ENCODE results near the gene SYNCRIP. TPM values are rescaled to one million over a fixed set of nuclear protein-coding genes. Genes with fewer than 3 reads are reported as not detected.
A peak's percentile ranks its signal among the peaks of the same experiment; 100 is the strongest.

SYNCRIP gene
- total RNA-seq, 1 donor from 2014 or later = 127 TPM

- Mint-ChIP-seq H3K27me3 (no peaks in the 10 kb centered on the region), H3K36me3 (ENCODE audit: insufficient read depth) (no peaks in the 10 kb centered on the region), H3K9me3 (ENCODE audit: low read depth) (no peaks in the 10 kb centered on the region), H3K4me3 (ENCODE audit: low read depth) (no peak overlapping the region), H3K27ac (no peak overlapping the region), H3K4me1 (ENCODE audit: low read depth) (no peaks in the 10 kb centered on the region)
- no peak for DNase-seq (ENCODE audit: low spot score, unreplicated experiment)
- TF ChIP-seq CTCF (IDR thresholded peaks at IDR 0.05; ENCODE audit: unreplicated experiment) = no peak
Measured at GRCh38 chr6:85602100-85602499, 40.6 kb downstream of the SYNCRIP start.

GRCh38 chr6:85600713-85601313 is 41.9 kb downstream of the SYNCRIP start:
- TF ChIP-seq CTCF (IDR thresholded peaks at IDR 0.05; ENCODE audit: unreplicated experiment) = no peak
- Mint-ChIP-seq H3K9me3 (ENCODE audit: low read depth) (no peaks in the 10 kb centered on the region), H3K27ac (peak overlapping the region; percentile 45), H3K27me3 (no peaks in the 10 kb centered on the region), H3K4me3 (ENCODE audit: low read depth) (no peak overlapping the region), H3K36me3 (ENCODE audit: insufficient read depth) (no peaks in the 10 kb centered on the region), H3K4me1 (ENCODE audit: low read depth) (no peaks in the 10 kb centered on the region)
- DNase-seq (ENCODE audit: low spot score, unreplicated experiment) = no peak

- DNase-seq (ENCODE audit: low spot score, unreplicated experiment) = no peak
- Mint-ChIP-seq H3K36me3 (ENCODE audit: insufficient read depth) (peaks cover 16% of the 10 kb centered on the region), H3K27ac (peak overlapping the region; percentile 99), H3K4me3 (ENCODE audit: low read depth) (peak overlapping the region; percentile 91), H3K27me3 (no peaks in the 10 kb centered on the region), H3K4me1 (ENCODE audit: low read depth) (peaks cover 11% of the 10 kb centered on the region), H3K9me3 (ENCODE audit: low read depth) (peaks cover 5% of the 10 kb centered on the region)
- TF ChIP-seq CTCF (IDR thresholded peaks at IDR 0.05; ENCODE audit: unreplicated experiment) = no peak
Measured at GRCh38 chr6:85594197-85594930, 48.3 kb downstream of the SYNCRIP start.

GRCh38 chr6:85593438-85594196 is 49.1 kb downstream of the SYNCRIP start, which contains the start of gene SNX14:
Gene SNX14 (minus strand): TSS chr6:85593858. CDS start chr6:85593718, 140 bp downstream.
- H3K4me3 Mint-ChIP-seq (ENCODE audit: low read depth) = peak within 1 kb of the TSS; percentile 91
- DNase-seq (ENCODE audit: low spot score, unreplicated experiment) = peak; percentile 73
- peaks cover 5% of the 10 kb centered on the region for H3K9me3 Mint-ChIP-seq (ENCODE audit: low read depth)

More at GRCh38 chr6:85593438-85594196, 49.1 kb downstream of the SYNCRIP start, which contains the start of gene SNX14:
- H3K27ac Mint-ChIP-seq = peak within 1 kb of the TSS; percentile 99
- no peaks in the 10 kb centered on the region for H3K27me3 Mint-ChIP-seq
- H3K4me1 Mint-ChIP-seq (ENCODE audit: low read depth) = peaks cover 11% of the 10 kb centered on the region
- peaks cover 18% of the 10 kb centered on the region for H3K36me3 Mint-ChIP-seq (ENCODE audit: insufficient read depth)
- peak; percentile 23 for TF ChIP-seq CTCF (IDR thresholded peaks at IDR 0.05; ENCODE audit: unreplicated experiment)

Data from progenitor cell of endocrine pancreas (in vitro differentiated cells).